HG02973 (cell line): Measurements from ENCODE around the gene SLC46A1.

ENCODE experiments used
- ATAC-seq: cut with Tn5 transposase; IDR thresholded peaks from one replicate; pipeline ENCODE4 v1.9.1; 2021; ENCODE audit warnings: moderate library complexity; ENCODE audit not compliant: unreplicated experiment

Gene SLC46A1

GRCh38 chr17:28384281-28385036, 21.6 kb downstream of the SLC46A1 start:
- ATAC-seq: peak; percentile 72

DNA sequence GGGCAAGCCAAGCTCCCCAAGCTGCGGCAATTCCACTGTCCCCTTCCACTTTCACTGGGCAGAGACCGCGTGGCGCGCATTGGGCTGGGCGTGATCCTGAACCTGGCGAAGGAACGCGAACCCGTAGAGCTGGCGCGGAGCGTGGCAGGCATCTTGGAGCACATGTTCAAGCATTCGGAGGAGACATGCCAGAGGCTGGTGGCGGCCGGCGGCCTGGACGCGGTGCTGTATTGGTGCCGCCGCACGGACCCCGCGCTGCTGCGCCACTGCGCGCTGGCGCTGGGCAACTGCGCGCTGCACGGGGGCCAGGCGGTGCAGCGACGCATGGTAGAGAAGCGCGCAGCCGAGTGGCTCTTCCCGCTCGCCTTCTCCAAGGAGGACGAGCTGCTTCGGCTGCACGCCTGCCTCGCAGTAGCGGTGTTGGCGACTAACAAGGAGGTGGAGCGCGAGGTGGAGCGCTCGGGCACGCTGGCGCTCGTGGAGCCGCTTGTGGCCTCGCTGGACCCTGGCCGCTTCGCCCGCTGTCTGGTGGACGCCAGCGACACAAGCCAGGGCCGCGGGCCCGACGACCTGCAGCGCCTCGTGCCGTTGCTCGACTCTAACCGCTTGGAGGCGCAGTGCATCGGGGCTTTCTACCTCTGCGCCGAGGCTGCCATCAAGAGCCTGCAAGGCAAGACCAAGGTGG, 24.7 kb downstream of the SLC46A1 start:
- ATAC-seq: no peak

DNA sequence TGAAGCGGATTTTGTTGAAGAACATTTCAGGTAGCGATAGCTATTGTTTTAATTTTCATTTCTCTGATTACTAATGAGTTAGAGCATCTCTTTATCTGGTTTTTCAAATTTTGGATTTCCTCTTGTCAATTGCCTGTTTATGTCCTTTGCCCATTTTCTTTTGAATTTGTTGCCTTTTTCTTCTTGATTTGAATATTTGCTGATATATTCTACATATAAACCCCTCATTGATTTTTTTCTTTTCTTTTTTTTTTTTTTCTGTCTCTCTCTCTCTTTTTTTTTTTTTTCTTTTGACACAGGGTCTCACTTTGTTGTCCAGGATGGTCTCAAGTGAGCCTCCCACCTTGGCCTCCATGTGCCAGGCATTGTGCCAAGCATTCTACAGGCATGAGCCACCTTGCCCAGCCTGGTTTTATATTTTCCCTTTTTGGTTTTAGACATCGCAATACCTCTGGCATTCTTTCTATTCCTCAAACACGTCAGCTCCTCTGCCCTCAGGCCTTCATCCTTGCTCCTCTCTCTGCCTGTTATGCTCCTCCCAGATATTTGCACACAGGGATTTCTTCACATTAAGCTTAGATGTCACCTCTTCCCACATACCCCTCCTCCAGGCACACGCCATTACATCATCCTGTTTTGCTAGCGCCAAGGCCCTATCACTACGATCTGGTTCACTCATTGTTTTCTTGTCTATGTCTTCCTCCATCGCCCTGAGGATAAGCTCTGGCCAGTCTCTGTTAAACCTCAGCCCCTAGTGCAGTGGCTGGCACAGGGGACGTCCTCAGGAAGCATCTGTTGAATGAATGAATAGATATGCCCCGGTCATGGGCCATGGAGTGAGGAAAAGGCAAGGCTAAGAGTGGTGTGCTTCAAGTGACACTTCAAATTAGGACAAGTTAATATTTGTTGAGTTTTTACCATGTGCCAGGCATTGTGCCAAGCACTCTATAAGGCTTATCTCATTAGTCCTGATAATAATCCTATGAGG, 25.9 kb downstream of the SLC46A1 start:
- ATAC-seq: no peak

- ATAC-seq: no peak
Observed at GRCh38 chr17:28372945-28373274, 33.1 kb downstream of the SLC46A1 start.

DNA sequence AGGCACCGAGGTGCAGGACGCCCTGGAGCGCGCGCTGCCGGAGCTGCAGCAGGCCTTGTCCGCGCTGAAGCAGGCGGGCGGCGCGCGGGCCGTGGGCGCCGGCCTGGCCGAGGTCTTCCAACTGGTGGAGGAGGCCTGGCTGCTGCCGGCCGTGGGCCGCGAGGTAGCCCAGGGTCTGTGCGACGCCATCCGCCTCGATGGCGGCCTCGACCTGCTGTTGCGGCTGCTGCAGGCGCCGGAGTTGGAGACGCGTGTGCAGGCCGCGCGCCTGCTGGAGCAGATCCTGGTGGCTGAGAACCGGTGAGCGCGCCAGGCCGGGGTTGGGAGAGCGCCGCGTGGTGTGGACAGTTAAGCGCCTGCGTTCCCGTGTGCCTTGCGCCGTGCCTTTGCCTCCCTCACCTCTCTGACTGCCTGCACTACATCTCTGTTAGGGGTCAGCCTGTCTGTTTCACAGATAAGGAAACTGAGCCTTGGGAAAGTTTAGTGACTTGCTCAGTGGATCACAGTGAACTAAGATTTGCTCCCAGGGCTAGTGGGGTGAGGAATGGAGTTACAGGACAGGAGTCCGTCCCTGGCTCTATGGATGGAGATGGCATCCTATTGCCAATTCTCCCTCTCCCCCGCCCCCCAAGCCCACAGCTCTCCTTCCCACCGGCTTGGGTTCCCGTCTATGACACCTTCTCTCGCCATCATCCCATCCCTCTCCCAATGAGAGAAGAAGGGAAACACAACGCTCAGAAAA, 33.6 kb downstream of the SLC46A1 start:
- ATAC-seq: no peak

- ATAC-seq: peak; percentile 70
Observed at GRCh38 chr17:28371245-28372202, 34.5 kb downstream of the SLC46A1 start, which contains the start of gene SARM1. Gene SARM1 (plus strand): TSS chr17:28371694. CDS start chr17:28372033, 339 bp downstream.

GRCh38 chr17:28370744-28371103, 35.3 kb downstream of the SLC46A1 start:
- no peak for ATAC-seq

GRCh38 chr17:28370035-28370743, 35.8 kb downstream of the SLC46A1 start, which contains the start of gene VTN:
Gene VTN (minus strand): TSS chr17:28370307. CDS start chr17:28370203, 104 bp downstream.
- ATAC-seq: no peak

- ATAC-seq: no peak
Observed at GRCh38 chr17:28369684-28370034, 36.4 kb downstream of the SLC46A1 start.

DNA sequence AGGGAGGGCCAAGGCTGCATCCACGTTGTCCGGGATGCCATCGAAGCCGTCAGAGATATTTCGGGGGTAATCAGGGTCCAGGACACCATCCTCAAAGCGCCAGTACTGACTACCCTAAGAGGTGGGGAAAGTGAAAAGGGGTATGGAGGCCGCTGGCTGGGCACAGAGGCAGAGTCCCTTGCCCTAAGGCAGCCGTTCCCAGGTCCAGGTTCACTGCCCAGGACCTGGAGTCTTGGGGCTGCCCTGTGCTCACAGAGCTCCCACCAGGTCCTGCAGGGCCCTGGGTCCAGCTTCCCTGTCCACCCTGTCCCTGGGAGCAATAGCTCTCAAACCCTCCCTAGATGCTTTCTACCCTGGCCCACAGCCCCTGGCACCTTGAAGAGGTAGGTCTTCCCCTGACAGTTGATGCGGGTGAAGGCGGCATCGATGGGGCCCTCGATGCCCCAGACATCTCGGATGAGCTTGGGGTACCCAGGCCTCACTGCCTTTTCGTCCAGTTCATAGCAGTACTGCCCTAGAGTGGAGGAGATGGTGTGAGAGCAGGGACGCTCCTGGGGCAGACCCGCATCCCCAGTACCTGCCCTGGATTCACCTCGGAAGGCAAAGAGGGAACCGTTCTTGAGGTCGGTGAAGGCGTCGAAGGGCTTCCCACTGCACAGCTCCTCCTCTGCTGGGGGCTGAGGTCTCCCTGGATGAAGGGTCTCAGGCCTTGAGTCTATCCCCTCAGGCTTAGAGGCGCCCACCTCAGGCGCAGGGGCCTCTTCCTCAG, 36.9 kb downstream of the SLC46A1 start:
- ATAC-seq: no peak

DNA sequence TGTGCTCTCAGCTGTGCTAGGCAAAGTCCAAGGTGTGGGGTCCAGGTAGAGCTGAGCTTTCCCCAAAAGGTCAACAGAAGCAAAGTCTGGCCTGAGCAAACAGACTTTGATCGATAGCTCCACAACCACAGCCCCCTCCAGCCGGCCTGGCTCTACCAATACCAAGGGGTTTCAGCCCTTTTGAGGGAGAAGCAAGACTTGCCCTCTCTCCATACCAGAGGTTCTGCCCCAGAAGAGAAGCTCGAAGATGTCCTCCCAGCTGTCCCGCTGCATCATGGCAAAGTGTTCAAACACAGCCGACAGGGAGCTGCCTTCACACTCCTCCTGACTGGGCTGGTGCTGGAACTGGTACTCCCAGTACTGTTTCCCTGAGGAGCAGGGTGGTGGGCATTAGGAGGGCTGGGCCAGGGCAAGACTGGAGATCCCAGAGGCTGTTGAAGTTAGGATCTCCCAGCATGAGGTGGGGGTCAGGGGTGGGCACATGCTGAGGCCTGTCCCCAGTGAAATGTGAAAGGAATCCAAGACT, 37.6 kb downstream of the SLC46A1 start:
- ATAC-seq: no peak

- ATAC-seq: no peak
Observed at GRCh38 chr17:28367641-28368305, 38.2 kb downstream of the SLC46A1 start.

GRCh38 chr17:28366605-28367004, 39.4 kb downstream of the SLC46A1 start:
- ATAC-seq: no peak

DNA sequence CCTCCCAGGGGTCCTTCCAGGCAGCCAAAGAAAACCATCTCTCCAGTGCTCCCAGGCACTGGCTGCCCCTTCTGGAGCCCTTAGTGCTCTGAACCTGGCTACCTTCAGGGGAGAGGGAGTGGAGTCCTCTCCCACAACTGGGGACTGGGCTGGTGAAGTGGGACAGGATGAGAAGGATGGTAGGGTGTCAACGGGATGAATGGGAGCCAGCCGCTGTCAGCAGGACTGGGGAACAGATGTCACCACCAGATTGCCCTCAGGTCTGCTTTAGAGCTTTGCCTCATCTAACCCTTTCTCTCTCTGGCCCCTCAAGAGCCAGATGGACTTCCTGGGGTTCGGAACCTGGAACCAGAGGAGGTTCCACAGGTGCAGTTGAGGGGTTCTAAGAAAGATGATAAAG, 40.5 kb downstream of the SLC46A1 start:
- ATAC-seq: no peak

DNA sequence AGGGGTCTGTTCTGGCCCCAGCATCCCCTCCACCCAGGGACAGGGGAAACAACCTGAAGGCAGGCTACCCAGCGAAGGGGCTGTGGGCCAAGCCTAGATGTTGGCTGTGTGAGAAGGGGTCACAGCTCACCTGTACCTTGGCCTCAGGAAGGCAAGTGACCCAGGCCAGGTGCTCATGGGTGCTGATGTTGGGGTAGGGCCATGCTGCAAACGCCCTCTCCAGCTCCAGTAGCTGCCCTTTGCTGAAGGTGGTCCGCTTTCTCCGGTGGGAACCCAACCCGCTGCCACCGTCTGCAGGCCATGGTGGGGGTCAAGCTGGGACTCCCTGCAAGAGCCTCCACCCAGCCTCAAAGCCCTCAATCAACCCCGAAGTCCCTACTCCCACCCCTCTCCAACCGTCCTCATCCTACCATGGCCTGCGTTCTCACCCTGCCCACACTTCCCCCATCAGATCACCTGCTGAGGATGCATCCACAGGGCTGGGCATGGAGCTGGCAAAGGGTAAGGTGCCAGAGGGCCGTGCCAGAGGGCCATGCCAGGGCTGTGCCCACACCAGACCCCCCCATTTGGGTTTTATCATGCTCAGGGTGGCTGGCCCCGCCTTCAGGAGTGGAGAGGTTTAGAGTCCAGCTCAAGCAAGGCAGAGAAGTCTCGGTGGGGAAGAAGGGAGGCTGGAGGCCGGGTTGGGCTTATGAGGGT, 41.2 kb downstream of the SLC46A1 start, which contains the start of gene SEBOX:
Gene SEBOX (minus strand): TSS at position 535 of the 699 bp plus-strand sequence. CDS start 48 bp downstream, at position 487.
- no peak for ATAC-seq

DNA sequence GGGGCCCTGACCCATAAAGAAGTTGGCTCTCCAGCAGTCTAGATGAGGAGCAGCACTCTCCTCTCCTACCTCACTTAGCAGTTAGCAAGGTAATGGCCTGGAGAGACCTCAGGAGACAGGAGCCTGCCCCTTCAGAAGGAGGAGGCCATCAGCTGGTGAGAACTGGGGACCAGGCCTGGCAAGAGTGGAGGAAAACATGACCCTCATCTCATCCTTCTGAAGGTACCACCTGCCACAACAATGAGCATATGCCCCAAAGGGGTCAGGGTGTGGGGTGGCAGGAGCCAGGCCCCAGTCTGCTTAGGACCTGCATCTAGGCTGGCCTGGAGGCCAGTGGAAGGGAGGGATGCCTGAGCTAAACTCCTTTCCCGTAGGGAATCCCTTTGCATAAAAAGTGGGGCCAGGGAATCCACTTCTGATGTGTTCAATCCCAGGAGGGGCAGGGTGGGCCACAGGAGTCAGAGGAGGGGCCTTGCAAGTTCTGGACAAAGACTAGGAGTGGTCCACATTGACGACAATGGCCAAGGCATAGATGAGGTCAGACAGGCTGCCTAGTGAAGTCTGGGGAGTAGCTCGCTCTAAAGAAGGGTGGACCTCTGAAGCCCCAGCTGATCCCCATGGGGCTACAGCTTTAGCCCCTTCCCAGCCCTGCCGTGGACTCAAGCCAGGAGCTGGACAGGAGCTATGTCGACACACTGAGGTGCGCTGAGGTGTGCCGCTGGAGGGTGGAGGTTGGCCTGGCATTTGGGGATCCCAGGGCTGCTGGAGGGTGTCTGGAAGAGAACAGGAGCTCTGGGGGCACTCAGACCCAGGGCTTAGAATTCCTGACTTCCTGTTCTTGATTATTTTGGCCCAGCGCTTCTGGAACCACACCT, 42.0 kb downstream of the SLC46A1 start:
- no peak for ATAC-seq
